ENCODE data around the gene HSPB9. TPM values are rescaled to one million over a fixed set of nuclear protein-coding genes. Genes with fewer than 3 reads are reported as not detected.

The HSPB9 gene
- total RNA-seq, 1 donor from 2014 or later = not detected

DNA sequence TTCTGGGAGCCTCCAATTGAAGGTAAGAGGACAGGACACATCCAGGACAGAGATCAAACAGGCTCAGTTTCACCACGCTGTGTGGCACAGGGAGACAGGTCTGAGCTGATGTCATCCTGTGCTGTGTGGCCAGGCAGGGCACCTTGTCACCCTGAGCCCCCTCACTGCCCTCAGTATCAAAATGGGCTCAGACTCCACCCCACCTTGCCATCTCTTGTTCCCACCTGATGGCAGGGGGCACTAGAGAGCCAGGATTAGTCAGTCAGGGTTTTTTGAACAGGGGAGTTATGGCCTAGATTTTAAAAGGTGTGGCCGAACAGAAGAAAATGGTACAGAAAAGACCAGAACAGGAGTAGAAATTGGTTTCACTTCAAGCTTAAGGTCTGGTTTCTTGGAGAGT, 4.1 kb upstream of the HSPB9 start:
- intact Hi-C loops (cut with micrococcal nuclease) = no loop called here
- no peaks in the 10 kb centered on the region for H3K27me3 Mint-ChIP-seq
- H3K36me3 Mint-ChIP-seq (ENCODE audit: low read depth) = peaks cover 34% of the 10 kb centered on the region
- no peak for DNase-seq
- H3K27ac Mint-ChIP-seq = no peak overlapping the region
- H3K9me3 Mint-ChIP-seq = no peaks in the 10 kb centered on the region
- peaks cover 49% of the 10 kb centered on the region for H3K4me1 Mint-ChIP-seq
- TF ChIP-seq, protein P1, sequence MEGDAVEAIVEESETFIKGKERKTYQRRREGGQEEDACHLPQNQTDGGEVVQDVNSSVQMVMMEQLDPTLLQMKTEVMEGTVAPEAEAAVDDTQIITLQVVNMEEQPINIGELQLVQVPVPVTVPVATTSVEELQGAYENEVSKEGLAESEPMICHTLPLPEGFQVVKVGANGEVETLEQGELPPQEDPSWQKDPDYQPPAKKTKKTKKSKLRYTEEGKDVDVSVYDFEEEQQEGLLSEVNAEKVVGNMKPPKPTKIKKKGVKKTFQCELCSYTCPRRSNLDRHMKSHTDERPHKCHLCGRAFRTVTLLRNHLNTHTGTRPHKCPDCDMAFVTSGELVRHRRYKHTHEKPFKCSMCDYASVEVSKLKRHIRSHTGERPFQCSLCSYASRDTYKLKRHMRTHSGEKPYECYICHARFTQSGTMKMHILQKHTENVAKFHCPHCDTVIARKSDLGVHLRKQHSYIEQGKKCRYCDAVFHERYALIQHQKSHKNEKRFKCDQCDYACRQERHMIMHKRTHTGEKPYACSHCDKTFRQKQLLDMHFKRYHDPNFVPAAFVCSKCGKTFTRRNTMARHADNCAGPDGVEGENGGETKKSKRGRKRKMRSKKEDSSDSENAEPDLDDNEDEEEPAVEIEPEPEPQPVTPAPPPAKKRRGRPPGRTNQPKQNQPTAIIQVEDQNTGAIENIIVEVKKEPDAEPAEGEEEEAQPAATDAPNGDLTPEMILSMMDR (IDR thresholded peaks at IDR 0.05) = no peak
- CTCF ChIA-PET = interaction anchor here (1.0 to 10.2 kb wide), 7 partner anchors 52 to 155 kb away, joined by 3 to 110 read pairs (median 10); partner anchors contain the start of genes CNP, KCNH4 and NKIRAS2
- H3K4me3 Mint-ChIP-seq = peak overlapping the region; percentile 32
- ATAC-seq (ENCODE audit: low read depth) = no peak
- POLR2A ChIA-PET = interaction anchor here (1.1 to 1.3 kb wide), 2 partner anchors 63 to 75 kb away, joined by 5 to 6 read pairs; partner anchors contain the start of gene KCNH4

DNA sequence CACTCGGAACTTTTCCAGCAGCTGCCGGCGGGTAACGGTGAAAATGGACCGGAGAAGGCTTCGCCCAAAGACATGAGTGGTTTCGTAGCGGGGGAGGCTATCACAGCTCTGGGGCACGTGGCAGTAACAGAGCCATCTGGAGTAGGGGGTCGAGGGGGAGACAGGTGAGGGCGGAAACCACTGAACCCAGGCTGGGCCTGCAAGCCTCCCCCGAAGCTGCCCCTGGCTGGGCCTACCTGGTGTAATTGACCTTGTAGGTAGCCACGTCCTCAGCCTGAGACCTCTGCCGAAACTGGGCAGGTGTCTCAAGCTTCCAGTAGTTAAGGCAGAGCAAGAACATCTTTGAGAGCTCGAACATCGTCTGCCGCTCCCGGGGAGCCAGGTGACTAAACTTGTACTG, 3.3 kb upstream of the HSPB9 start:
- DNase-seq (no peak), ATAC-seq (ENCODE audit: low read depth) (no peak)
- Mint-ChIP-seq H3K9me3 (no peaks in the 10 kb centered on the region), H3K36me3 (ENCODE audit: low read depth) (peaks cover 31% of the 10 kb centered on the region), H3K27me3 (no peaks in the 10 kb centered on the region), H3K27ac (no peak overlapping the region), H3K4me1 (peaks cover 45% of the 10 kb centered on the region), H3K4me3 (no peak overlapping the region)
- ChIA-PET CTCF (interaction anchor here (0.9 to 10.2 kb wide), 6 partner anchors 9 to 156 kb away, joined by 3 to 110 read pairs (median 14); partner anchors contain the start of genes CNP, KCNH4 and NKIRAS2), POLR2A (interaction anchor here (1.3 kb wide), 1 partner anchor 74 kb away, joined by 6 read pairs; no protein-coding TSS in a partner anchor)
- TF ChIP-seq, protein P1 (IDR thresholded peaks at IDR 0.05) = no peak
- intact Hi-C loops (cut with micrococcal nuclease) = no loop called here

DNA sequence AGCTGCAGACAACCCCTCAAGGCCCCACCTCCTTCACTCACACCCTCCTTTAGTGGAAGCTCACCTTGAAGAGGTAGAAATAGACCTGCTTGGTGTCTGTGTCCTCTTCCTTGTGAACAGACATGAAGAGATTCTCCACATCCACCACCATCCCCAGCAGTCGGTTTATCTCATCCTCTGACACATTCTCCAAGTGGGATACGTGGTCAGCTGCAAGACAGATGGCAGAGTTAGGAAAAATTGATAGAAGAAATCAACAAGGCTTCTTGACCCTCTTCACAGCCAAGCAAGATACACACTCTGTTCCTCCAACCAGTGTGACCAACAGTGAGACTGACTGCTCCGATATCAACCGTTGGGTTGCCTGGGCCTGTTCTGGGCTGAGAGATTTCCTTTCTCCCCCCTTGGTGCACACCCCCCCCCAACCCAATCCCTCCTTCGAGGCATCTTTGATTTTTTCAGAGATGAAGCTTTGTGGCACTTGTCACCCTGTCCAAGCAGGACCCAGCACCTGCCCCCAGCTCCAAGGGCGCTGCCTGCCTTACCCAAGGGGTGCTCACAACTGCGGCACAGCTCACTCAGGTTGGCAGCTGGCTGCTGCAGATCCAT, 2.3 kb upstream of the HSPB9 start:
- Mint-ChIP-seq H3K9me3 (no peaks in the 10 kb centered on the region), H3K4me3 (peak overlapping the region; percentile 71), H3K27ac (no peak overlapping the region), H3K4me1 (peaks cover 40% of the 10 kb centered on the region), H3K27me3 (no peaks in the 10 kb centered on the region), H3K36me3 (ENCODE audit: low read depth) (peaks cover 33% of the 10 kb centered on the region)
- ATAC-seq (ENCODE audit: low read depth) (no peak), DNase-seq (no peak)
- TF ChIP-seq, protein P1 (IDR thresholded peaks at IDR 0.05) = no peak
- ChIA-PET POLR2A (interaction anchor here (0.6 to 2.2 kb wide), 13 partner anchors 9 to 202 kb away, joined by 3 to 26 read pairs (median 4); partner anchors contain the start of genes ACLY, CNP, DHX58 and DNAJC7), CTCF (interaction anchor here (0.7 to 10.2 kb wide), 7 partner anchors 10 to 157 kb away, joined by 3 to 110 read pairs (median 4); partner anchors contain the start of genes CNP, DNAJC7, KCNH4 and NKIRAS2)
- intact Hi-C loops (cut with micrococcal nuclease) = loop anchor here (2.0 kb wide), 1 partner anchor 201 kb away; the partner anchor contains the start of gene ACLY

DNA sequence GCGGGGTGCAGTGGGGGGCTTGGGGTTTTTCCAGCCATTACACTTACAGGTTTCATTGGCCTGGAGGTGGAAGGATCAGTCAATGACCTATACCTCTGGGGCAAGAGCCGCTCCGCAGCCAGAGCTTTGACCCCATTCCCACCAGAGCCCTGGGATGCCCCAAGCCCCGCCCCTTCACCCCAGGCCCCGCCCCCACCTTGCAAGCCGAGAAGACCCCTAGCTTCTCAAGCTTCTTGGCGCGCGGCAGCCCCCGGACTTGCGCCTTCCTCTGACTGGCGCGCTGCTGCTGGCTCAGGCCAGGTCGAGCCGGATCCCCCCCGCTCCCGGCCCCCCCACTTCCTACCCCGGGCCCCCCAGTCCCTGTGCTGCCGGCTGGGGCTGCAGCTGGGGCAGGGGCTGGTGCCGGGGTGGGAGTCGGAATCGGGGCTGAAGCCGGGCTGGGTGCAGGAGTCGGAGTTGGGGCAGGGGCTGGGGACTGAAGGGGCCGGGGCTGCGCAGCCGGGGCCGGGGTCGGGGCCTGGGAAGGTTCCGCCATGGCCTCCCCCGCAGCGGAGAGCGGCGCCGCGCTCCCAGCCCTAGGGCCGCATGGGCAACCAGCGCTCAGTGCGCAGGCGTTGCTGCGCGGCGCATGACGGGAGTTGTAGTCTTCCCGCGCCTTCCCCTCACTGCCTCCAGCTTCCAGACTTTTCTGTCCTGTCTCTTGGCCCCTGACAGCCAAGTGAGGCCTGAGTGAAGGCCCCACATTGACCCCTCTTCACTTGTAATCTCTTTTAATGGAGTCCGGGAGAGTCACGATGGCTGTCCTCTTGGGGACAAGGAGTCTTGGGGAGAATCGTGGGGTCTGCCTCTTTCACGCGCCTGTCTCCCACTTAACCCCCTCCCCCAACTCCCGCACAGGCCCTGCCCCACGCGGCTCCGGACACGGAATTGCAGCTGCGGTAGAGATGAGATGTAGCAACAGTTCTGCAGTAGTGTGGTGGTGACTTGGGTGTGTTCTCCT, 1.5 kb upstream of the HSPB9 start, which contains the start of gene KAT2A:
Gene KAT2A, minus strand, starts transcription at position 598 of the 1,000 bp plus-strand sequence. Its CDS starts 63 bp downstream, at position 535.
- DNase-seq = peak; percentile 76
- ATAC-seq (ENCODE audit: low read depth) = peak; percentile 89
- peaks cover 39% of the 10 kb centered on the region for H3K36me3 Mint-ChIP-seq (ENCODE audit: low read depth)
- no peaks in the 10 kb centered on the region for H3K9me3 Mint-ChIP-seq
- intact Hi-C loops (cut with micrococcal nuclease) = loop anchor here (1.0 to 2.0 kb wide), 3 partner anchors 34 to 202 kb away; partner anchors contain the start of genes ACLY and KCNH4
- peaks cover 32% of the 10 kb centered on the region for H3K4me1 Mint-ChIP-seq
- H3K4me3 Mint-ChIP-seq = peak within 1 kb of the TSS; percentile 71
- ChIA-PET POLR2A (interaction anchor here (0.6 to 2.2 kb wide), 18 partner anchors 10 to 202 kb away, joined by 3 to 26 read pairs (median 4); partner anchors contain the start of genes ACLY, CNP, DHX58 and DNAJC7), CTCF (interaction anchor here (0.7 to 10.2 kb wide), 6 partner anchors 11 to 158 kb away, joined by 3 to 110 read pairs (median 6); partner anchors contain the start of genes CNP, DNAJC7, KCNH4 and NKIRAS2)
- H3K27ac Mint-ChIP-seq = peak within 1 kb of the TSS; percentile 30
- no peaks in the 10 kb centered on the region for H3K27me3 Mint-ChIP-seq
- TF ChIP-seq, protein P1 (IDR thresholded peaks at IDR 0.05) = no peak
